Duodenal mucosa (tissue), 2 donors: ENCODE results near the gene MAJIN.

Experiments used
- H3K27ac ChIP-seq: one replicate; pipeline ENCODE4 v1.7.0; 2013; ENCODE audit warnings: low read depth, low read length
- H3K27me3 ChIP-seq, 2 donors: one replicate each; pipeline ENCODE4 v1.7.0; 2013; ENCODE audit warnings: low read length in 2 of 2, control low read depth in 1 of 2; ENCODE audit not compliant: insufficient read depth in 2 of 2, control insufficient read depth in 1 of 2
- H3K36me3 ChIP-seq, 2 donors: one replicate each; pipeline ENCODE4 v1.7.0; 2013; ENCODE audit warnings: low read length in 2 of 2, control low read depth in 1 of 2; ENCODE audit not compliant: insufficient read depth in 2 of 2, control insufficient read depth in 1 of 2
- H3K4me1 ChIP-seq, 2 donors: one replicate each; pipeline ENCODE4 v1.7.0; 2013; ENCODE audit warnings: low read length in 2 of 2, control low read depth in 1 of 2; ENCODE audit not compliant: insufficient read depth in 2 of 2, control insufficient read depth in 1 of 2
- H3K4me3 ChIP-seq, 2 donors: one replicate each; pipeline ENCODE4 v1.7.0; 2013; ENCODE audit warnings: low read length in 2 of 2, low read depth in 1 of 2
- H3K9ac ChIP-seq, 2 donors: one replicate each; pipeline ENCODE4 v1.7.0; 2013; ENCODE audit warnings: low read length in 2 of 2, low read depth in 1 of 2
- H3K9me3 ChIP-seq, 2 donors: one replicate each; pipeline ENCODE4 v1.7.0; 2013; ENCODE audit warnings: low read length in 2 of 2, control low read depth in 1 of 2; ENCODE audit not compliant: control insufficient read depth in 1 of 2

MAJIN gene

GRCh38 chr11:64963072-64963631 lies 8.8 kb downstream of the MAJIN start:
- Histone ChIP-seq H3K9me3 (no peaks in the 10 kb centered on the region), H3K27me3 (no peaks in the 10 kb centered on the region), H3K4me1 (no peaks in the 10 kb centered on the region)

GRCh38 chr11:64960719-64961118 lies 11.2 kb downstream of the MAJIN start:
- no peaks in the 10 kb centered on the region for H3K9me3 ChIP-seq
- H3K27me3 ChIP-seq, result no peaks in the 10 kb centered on the region
- H3K36me3 ChIP-seq, result no peaks in the 10 kb centered on the region
- H3K4me3 ChIP-seq, result no peak overlapping the region
- no peaks in the 10 kb centered on the region for H3K4me1 ChIP-seq
- H3K9ac ChIP-seq, result no peak overlapping the region
- no peak overlapping the region for H3K27ac ChIP-seq

More at GRCh38 chr11:64963072-64963631, 8.8 kb downstream of the MAJIN start:
- no peaks in the 10 kb centered on the region for H3K36me3 ChIP-seq
- no peak overlapping the region for H3K9ac ChIP-seq
- H3K27ac ChIP-seq, result no peak overlapping the region
- H3K4me3 ChIP-seq, result no peak overlapping the region

GRCh38 chr11:64959498-64959897 lies 12.4 kb downstream of the MAJIN start:
- H3K9ac ChIP-seq, result no peak overlapping the region
- no peaks in the 10 kb centered on the region for H3K27me3 ChIP-seq
- H3K4me3 ChIP-seq, result no peak overlapping the region
- no peaks in the 10 kb centered on the region for H3K36me3 ChIP-seq
- no peaks in the 10 kb centered on the region for H3K9me3 ChIP-seq
- H3K27ac ChIP-seq, result no peak overlapping the region
- H3K4me1 ChIP-seq, result no peaks in the 10 kb centered on the region

GRCh38 chr11:64954201-64954600 lies 17.7 kb downstream of the MAJIN start:
- no peaks in the 10 kb centered on the region for H3K9me3 ChIP-seq
- no peaks in the 10 kb centered on the region for H3K4me1 ChIP-seq

GRCh38 chr11:64951529-64951928 lies 20.4 kb downstream of the MAJIN start:
- Histone ChIP-seq H3K9ac (no peak overlapping the region), H3K27ac (no peak overlapping the region), H3K36me3 (no peaks in the 10 kb centered on the region), H3K4me1 (no peaks in the 10 kb centered on the region), H3K27me3 (no peaks in the 10 kb centered on the region), H3K9me3 (no peaks in the 10 kb centered on the region), H3K4me3 (no peak overlapping the region)

More at GRCh38 chr11:64954201-64954600, 17.7 kb downstream of the MAJIN start:
- no peak overlapping the region for H3K9ac ChIP-seq
- H3K27me3 ChIP-seq, result no peaks in the 10 kb centered on the region
- no peak overlapping the region for H3K27ac ChIP-seq
- no peaks in the 10 kb centered on the region for H3K36me3 ChIP-seq
- no peak overlapping the region for H3K4me3 ChIP-seq

- Histone ChIP-seq H3K9me3 (no peaks in the 10 kb centered on the region), H3K27me3 (peaks cover 0 to 4% of the 10 kb centered on the region in 2 donors), H3K4me3 (no peak overlapping the region), H3K9ac (no peak overlapping the region), H3K27ac (no peak overlapping the region), H3K36me3 (no peaks in the 10 kb centered on the region), H3K4me1 (no peaks in the 10 kb centered on the region)
These were observed 24.6 kb downstream of the MAJIN start for GRCh38 chr11:64947208-64947814.

GRCh38 chr11:64936539-64936938 lies 35.4 kb downstream of the MAJIN start:
- H3K36me3 ChIP-seq, result peaks cover 10 to 27% of the 10 kb centered on the region in 2 donors
- H3K4me1 ChIP-seq, result peaks cover 0 to 9% of the 10 kb centered on the region in 2 donors
- no peaks in the 10 kb centered on the region for H3K9me3 ChIP-seq
- H3K9ac ChIP-seq, result no peak overlapping the region
- H3K27ac ChIP-seq, result no peak overlapping the region
- no peaks in the 10 kb centered on the region for H3K27me3 ChIP-seq
- H3K4me3 ChIP-seq, result no peak overlapping the region

- no peak within 1 kb of the TSS for H3K9ac ChIP-seq
- no peaks in the 10 kb centered on the region for H3K27me3 ChIP-seq
- H3K9me3 ChIP-seq, result no peaks in the 10 kb centered on the region
- H3K27ac ChIP-seq, result no peak within 1 kb of the TSS
- peaks cover 0 to 9% of the 10 kb centered on the region in 2 donors for H3K4me1 ChIP-seq
- no peak within 1 kb of the TSS for H3K4me3 ChIP-seq
- peaks cover 17 to 36% of the 10 kb centered on the region in 2 donors for H3K36me3 ChIP-seq
These were observed 36.4 kb downstream of the MAJIN start, which contains the start of gene GPHA2 for GRCh38 chr11:64935359-64936081. TSS of gene GPHA2 (minus strand) at chr11:64935893. CDS start at chr11:64935460, 433 bp downstream.

GRCh38 chr11:64934682-64935358 lies 37.1 kb downstream of the MAJIN start:
- H3K27ac ChIP-seq, result no peak overlapping the region
- H3K36me3 ChIP-seq, result peaks cover 22 to 42% of the 10 kb centered on the region in 2 donors
- peaks cover 0 to 9% of the 10 kb centered on the region in 2 donors for H3K4me1 ChIP-seq
- H3K4me3 ChIP-seq, result no peak overlapping the region
- no peak overlapping the region for H3K9ac ChIP-seq
- H3K9me3 ChIP-seq, result no peaks in the 10 kb centered on the region
- H3K27me3 ChIP-seq, result no peaks in the 10 kb centered on the region
